Stimulated activated CD4-positive, alpha-beta T cell treated with anti-CD3 and anti-CD28 coated beads, Interleukin-12 subunit alpha, Interleukin-12 subunit beta, amount 100 ng/mL, for 48 hours (primary cell): ENCODE data around the gene PDK1.

ENCODE experiments used
- DNase-seq, 3 donors: peaks; one replicate each; pipeline ENCODE4 v3.0.0-alpha.2; 2020; ENCODE audit warnings: low read depth in 2 of 3, low spot score in 1 of 3

Gene PDK1

DNA sequence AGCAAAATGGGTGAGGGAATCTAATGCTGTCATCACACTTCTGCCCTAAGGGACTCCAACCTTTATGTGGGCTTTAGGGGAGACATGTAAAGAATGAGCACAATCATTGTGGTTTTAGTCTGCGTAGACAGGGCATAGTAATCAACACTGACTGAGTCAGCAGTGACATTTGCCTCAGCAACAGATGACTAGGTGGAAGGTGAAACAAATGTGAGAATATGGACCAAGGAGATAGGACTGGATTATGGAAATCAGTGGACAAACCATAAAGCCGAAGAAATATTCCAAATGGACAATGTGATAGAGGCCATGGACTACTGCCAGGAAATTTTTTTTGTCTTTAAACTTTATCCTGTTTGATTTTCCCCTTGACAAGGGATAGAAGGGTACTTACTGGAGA lies 83.9 kb downstream of the PDK1 start:
- peak in 1 of 3 donors; percentile 4 for DNase-seq

DNA sequence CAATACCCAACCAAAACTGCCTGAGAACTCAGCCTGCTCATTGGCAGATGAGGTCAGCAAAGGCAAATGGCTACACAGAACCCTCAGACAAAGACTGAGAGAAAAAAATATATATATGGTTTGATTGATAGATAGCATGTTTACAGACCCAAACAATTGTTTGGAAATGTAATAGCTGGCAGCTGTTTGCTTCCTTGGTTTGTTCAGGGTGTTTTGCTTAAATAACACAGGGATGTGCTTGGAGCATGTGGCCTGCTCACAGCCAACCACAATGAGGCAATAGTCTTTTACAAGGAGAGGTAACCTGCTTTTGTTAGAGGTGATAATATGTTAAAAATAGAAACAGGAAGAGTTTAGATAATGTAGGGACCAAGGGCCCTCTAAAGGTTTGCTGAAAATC lies 84.5 kb downstream of the PDK1 start:
- no peak for DNase-seq

DNA sequence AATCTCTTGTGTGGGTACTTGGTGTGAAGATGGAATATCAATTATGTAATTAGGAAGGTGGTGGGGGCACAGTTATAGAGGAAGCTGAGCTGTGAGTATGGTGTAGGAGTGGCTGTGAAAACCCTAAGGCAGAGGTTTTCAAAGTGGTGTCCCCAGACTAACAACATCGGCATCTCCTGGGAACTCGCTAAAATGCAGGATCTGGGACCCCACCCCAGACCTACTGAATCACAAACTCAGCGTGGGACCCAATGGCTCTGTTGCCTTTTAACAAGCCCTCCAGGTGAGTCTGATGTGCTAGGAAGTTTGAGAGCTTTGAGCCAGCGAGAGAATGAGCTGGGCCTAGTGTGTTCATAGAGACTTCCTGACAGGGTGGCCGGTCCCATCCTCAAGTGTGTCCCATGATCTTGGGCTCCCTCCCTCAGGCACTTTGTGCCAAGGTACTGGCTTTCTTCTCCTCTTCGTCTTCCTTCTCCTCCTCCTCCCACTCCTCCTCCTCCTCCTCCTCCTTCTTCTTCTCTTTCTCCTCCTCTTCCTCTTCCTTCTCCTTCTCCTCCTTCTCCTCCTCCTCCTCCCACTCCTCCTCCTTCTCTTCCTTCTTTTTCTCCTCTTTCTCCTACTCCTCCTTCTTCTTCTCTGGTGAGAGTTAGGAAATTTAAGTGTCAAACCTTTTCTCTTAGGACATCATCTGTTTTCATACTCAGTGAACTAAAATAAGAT lies 86.6 kb downstream of the PDK1 start:
- DNase-seq, result no peak

DNA sequence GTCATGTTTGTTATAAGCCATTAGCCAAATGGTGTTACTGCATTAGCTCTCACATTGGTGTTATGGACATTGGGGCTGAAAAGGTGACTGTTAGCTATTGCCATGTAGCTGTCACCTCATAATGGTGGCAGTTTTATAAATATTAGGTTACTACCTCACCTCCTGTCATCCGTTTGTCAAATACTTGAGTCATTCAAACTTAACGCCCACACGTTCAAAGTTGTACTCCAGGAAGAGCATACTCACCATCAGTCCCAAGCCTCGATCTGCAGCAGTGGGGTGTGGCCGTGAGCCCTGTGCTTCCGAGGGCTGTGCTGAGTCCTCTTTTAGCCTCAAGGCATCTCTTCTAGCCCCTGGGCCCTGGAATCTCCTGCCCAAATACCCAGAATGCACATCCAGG lies 87.3 kb downstream of the PDK1 start:
- peak in 1 of 3 donors; percentile 19 for DNase-seq

DNA sequence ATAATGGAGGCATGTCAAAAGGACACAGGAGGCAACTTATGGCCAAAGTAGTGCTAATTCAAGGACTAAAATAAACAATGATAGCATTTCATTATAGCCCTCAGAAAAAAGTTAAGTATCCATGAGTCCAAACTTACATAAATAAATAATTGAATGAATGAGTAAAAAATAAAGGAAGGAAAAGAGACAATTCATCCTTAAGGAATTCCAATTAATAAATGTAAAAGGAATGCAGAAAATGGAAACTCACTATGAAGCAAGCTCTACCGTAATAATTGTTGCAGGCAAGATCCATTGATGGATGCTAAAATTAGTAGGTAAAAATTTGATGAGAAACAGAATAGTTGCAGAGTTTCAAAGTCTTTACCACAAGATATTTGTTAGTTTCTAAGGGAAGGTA lies 91.5 kb downstream of the PDK1 start:
- no peak for DNase-seq

DNA sequence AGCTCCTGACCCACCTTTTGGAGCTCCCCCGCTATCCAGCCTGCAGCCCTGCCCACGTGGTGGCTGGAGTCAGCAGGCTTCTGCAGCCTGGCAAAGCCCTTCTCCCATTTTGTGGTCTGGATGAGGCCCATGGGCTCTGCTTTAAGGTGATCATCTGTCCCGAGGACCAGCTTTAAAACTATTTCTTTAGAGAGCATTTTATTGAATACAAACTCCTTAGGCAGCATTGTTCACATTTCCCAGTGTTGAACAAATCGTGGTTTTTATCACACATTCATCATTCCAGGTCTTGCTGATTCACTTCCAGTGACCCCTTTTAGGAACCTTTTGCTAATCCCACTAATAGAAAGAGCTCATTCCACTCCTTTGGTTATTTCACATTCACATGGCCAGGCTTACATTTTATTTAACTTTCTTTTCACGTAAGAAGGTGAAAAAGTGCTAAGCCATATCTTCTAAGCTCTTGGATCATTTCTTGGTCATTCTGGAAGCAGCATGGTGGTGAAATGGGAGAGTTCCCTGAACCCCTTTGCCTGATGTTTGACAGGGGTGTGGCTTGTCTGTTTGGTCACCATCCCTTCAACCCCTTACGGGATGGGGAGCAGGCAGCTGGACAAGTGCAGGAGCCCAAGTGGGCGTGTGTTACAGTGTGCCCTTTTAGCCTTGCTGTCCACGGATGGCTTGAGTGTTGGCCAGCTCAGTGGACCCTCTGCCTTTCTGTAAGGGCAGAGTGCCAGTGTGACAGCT lies 99.4 kb downstream of the PDK1 start:
- DNase-seq, result no peak

DNA sequence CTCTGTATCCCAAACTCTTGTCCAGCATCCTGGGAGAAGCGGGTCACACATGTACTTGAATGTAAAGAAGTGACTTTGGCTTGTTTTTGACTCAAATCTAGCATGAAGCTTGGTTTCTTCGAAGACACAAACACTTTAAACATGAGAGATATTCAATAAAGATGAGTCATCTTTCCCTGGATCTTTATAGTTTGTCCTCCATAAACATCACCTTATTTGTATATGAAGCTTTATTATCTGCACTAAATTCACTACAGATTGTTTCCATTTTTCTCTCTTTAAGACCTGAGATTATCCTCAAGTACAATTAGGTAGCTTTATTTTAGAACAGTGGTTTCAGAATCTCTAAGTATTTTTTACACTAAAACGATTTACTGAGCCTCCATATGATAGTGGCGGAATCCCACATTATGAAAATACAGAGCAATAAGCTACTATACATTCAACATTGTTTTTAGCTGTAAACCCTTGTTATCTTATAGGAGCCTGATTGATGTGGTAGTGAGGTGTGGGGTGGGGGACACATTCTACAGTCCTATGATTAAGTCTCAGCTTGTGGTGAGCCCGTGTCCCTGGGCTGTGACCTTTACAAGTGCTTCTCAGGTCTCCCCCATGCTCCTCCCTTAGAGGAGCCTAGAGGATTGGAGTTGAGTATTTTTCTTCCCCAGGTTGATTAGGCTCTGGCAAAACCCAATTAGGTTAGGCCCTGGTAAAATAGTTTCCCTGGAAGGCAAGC lies 100.1 kb downstream of the PDK1 start:
- no peak for DNase-seq
